Stimulated activated CD8-positive, alpha-beta memory T cell treated with anti-CD3 and anti-CD28 coated beads, Interleukin-2, amount 100 ng/mL, for 48 hours (primary cell): ENCODE measurements around the gene MT1F.
"Not testable (repeated sequence)": the region's sequence is repeated elsewhere in the genome, so short reads cannot be mapped to it uniquely, and the experiment has no call there.

Experiments used
- DNase-seq, 2 donors: peaks; one replicate each; pipeline ENCODE4 v3.0.0-alpha.2; 2020; ENCODE audit warnings: low read depth in 2 of 2

MT1F gene

DNA sequence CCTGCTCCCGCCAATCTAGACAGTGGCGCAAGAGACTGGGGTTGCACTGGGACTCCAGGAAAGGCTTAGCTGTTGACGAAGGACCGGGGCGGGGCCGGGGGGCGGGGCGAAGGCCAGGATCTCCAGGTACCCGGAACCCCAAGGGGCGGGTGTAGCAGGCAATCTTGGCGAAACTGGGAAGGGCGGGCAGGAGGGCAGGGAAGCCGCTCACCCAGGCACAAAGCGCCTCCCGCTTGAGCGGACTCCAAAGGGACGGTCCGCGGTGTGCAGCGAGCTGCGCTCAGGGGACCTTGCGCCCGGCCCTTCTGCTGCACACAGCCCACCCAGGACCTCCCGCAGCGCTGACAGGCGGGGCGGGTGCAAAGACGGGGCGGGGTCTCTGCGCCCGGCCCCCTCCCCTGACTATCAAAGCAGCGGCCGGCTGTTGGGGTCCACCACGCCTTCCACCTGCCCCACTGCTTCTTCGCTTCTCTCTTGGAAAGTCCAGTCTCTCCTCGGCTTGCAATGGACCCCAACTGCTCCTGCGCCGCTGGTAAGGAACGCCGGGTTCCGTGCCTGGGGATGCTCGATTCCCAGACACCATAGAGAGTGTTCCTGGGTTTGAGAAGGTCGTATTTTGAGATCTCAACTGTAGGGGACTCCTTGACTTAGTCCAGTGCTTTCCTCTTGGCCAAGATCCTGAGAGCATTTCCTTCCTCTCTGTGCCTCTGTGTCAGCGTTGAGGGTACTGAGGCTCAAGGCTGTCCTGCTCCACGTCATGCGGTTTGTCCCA is at the start of gene MT1F:
MT1F (plus strand) TSS at position 405 of the 772 bp plus-strand sequence; CDS start at position 505, 100 bp downstream.
- DNase-seq: peak; percentile 58 to 78

DNA sequence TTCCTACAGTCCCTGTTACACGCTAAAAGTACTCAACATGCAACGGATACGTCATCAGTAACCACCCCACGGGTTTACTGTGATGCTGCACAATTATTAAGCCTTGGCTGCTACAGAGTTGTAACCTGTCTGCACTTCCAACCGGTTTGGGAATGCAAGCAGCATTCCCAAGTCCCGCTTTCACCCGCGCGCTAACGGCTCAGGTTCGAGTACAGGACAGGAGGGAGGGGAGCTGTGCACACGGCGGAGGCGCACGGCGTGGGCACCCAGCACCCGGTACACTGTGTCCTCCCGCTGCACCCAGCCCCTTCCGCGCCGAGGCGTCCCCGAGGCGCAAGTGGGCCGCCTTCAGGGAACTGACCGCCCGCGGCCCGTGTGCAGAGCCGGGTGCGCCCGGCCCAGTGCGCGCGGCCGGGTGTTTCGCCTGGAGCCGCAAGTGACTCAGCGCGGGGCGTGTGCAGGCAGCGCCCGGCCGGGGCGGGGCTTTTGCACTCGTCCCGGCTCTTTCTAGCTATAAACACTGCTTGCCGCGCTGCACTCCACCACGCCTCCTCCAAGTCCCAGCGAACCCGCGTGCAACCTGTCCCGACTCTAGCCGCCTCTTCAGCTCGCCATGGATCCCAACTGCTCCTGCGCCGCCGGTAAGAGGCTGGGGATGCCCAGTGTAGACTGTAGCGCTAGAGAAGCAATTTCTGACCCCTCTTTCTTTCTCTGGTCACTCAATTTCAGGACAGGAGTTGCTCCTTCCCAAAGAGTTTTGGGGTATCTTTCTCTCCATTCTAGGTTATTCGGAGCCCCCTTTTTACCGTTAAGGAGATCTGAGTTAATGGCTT is 49.5 kb upstream of the MT1F start, which contains the start of gene MT2A:
MT2A (plus strand) TSS at position 542 of the 833 bp plus-strand sequence; CDS start at position 614, 72 bp downstream.
- peak; percentile 90 to 91 for DNase-seq

DNA sequence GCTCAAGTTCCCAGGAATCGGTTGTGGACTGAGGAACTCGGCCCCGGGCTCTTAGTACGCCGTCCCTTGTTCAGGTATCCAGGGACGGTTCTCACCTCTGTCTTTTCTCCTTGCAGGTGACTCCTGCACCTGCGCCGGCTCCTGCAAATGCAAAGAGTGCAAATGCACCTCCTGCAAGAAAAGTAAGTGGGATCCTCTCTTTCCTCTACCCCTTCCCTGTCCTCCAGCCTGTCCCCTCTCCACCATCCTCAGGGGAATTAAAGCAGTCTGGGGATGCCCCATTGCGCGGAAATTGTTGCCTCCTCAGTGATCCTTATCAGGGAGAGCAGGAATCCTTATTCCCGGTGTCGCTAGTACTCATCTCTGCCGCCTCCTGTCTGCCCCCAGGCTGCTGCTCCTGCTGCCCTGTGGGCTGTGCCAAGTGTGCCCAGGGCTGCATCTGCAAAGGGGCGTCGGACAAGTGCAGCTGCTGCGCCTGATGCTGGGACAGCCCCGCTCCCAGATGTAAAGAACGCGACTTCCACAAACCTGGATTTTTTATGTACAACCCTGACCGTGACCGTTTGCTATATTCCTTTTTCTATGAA is 48.8 kb upstream of the MT1F start:
- no peak for DNase-seq

DNA sequence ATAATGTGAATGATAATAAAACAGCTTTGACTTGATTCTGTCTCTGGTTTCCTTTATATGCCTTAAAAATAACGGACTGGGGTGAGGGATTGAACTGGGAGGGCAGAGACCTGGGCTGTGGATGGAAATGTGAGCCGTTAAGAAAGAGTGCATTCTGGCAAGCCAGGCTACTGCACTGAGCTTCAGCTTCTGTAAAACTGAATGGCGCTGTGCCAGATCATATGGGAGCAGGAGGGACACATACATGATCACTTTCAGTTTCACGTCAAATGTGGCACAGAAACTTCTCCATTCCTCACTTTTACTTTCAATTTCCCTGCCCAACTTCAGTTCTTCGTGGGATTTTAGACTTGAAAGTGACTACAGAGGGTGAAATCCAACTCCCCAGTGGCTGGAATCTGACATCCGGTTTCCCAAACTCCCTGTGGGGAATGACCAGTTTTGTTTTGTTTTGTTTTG is 48.3 kb upstream of the MT1F start:
- DNase-seq: peak in 1 of 2 donors; percentile 60

DNA sequence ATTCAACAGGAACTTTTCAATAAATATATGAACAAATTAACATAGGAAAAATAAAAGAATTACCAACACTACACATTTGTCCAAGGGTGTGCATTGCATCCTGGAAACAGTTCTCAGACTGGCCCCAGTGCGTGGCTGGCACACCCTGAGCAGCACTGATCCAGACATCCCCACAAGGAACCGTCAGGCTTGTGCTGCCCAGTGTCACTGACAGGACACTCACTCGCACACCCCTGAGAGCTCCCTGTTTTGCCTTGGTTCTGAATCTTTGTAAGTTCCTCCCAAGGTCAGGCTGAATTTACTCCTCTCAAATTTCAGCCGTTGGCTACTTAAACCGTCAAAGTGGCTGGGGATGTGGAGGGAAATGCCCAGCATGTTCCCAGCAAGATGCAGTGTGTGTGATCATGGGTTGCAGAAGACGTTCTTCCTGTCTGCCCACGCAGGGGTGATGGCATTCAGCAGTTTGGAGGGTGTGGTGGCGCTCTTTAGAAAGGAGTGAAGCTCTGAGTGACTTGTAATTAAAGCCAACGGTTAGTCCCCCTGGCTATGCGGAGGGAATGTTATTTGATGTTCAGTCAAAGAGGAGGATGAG is 47.6 kb upstream of the MT1F start:
- peak; percentile 61 to 75 for DNase-seq

DNA sequence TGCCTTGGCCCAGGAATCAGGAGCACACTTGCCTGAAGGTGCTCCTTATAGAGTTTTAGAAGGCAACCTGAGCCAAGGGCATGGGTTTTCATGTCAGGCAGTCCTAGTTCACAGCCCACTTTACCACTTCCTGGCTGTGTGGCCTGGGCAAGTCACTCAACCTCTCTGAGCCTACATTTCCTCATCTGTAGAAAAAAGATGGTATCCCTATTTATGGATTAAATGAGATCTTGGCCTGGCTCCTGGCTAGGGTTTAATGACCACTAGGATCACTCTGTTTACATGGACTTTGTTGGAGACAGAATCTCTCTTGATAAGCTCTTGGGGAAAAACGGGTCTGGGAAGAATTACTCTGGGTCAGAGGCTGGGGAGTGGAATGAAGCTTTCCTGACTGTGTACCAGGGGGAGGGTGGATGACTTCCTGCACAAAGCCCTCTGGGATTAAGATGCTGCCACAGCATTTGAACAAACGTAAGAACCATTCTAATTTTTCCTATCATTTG is 47.1 kb upstream of the MT1F start:
- DNase-seq: no peak

DNA sequence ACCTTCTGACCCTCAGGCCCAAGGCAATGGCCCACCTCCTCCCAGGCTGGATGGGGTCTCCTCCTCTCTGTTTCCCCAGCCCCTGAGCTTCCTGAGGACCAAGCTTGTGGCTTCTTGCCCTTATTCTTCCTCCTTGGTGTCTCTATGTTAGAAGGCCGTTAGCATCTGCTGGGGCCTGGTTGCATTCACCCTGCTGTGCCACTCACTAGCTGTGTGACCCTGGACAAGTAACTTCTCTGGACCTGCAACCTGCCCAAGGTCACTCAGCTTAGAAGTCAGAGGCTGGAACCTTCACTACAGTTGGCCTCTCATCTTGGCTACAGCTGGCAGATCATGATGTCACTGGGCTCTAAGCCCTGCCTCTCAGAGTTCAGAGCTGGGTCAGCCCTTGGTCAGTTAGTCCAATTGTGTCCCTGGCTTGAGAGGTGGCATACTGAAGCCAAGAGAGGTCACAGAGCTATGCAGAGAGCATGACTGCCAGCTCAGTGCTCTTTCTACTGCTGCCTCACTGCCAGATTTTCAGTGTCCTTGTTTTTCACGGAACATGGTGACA is 46.4 kb upstream of the MT1F start:
- no peak for DNase-seq

DNA sequence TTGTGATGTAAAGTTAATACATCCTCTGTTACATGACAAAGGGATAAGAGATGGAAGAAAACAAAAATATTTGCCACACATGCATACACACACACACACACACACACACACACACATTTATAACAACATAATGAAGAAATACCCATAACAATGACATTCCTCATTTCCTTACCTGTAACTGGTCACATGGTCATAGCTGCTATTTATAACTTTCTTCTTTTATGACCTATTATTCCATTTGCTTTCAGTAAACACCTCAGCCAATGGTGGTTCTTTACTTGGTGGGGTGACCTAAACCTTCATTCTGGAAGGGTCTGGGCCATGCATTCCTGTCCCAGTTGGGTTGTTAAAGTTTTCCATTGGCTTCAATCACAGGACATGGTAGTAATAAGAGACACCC is 44.1 kb upstream of the MT1F start:
- no peak for DNase-seq

DNA sequence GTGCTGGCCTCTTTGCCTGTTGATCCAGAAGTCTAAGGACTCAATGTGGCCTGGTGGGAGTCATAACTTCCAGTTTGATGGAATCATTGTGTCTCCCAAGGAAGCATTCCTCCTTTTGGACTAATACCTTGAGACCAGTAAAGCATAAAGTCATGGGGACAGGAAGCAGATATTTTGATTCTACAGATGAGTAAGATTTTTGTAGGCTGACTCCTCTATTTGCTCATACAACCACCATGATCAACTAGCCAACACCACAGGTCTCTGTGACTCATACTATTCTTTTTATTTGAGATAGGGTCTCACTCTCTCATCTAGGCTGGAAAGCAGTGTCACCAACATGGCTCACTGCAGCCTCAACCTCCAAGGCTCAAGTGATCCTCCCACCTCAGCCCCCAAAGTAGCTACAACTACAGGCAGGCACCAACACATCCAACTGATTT is 43.2 kb upstream of the MT1F start:
- no peak for DNase-seq

DNA sequence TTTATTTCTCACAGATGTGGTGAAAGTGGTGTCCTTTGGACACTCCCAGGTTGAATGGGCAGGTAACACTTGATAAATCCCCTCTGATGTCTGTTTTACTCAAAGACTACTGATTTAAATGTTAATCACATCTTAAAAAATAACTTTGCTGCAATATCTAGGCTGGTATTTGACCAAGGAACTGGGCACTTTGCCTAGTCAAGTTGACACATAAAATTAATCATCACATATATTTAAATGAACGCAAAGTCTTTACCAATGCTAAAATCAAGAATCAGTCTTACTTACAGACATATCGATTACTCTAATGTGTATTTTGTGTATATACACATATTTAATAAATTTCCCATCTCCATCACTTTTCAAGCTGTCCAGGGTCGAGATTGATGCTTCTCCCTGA is 42.4 kb upstream of the MT1F start:
- DNase-seq: no peak

DNA sequence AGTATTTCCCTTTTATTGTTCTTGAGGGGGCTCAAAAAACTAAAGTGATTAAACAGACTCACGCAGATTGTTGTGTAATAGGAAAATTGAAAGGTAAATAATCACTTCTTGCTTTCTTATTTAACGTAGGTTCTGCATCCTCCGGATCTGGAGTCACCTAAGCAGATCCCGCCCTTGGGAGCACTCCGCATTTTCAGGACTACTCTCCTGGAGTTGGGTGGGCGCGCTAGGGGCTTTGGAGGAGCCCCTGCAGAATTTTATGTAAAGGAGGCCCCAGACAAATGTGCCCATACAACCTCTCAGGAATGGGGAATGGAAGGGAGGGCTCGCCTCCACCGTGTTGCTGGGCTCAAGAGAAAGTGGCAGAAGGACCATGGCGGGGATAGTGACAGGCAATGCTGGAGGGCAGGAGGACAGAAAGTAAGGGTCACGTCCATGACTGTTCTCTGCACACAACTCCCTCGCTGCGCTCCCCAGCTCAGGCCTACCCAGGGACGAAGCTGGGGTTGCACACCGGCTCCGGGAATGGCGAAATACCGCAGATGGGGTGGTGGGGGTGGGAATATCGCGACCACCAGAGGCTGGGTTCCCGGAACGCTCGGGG is 41.0 kb upstream of the MT1F start:
- no peak for DNase-seq

DNA sequence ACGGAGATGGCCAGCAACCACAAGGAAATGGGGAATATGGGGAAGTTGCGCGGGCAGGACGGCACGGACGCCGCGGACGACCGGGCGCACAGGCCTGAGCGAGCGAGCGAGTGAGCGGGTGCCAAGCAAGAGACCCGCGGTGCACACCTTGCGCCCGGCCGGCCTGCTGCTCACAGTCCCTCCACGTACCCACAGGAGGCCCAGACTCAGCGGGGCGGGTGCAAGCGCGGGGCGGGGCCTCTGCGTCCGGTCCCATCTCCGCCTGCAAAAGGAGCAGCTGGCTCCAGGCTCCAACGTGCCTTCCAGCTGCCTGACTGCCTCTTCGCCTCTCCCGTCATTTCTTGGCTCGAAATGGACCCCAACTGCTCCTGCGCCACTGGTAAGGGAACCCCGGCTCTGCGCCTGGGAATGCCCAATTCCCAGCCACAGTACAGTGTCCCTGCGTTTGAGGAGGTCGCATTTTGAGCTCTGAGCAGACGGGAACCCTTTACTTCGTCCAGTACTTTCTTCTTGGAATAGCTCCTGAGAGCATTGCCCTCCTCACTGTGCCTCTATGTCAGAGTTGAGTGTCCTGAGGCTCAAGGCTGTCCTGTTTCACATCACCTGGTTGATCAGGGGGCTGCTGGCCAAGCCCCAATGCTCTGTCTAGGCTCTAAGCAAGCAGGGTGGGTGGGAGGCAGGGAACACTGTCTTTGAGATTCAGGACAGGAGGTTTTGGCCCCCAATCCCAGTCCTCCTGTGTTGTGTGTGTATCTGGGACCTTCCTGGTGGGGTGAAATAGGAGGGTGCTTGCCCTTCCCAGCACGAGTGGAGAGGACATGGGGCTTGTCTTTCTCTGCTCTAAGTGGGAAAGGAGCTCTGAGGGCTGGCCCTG is 40.3 kb upstream of the MT1F start:
- DNase-seq: peak; percentile 47 to 66

DNA sequence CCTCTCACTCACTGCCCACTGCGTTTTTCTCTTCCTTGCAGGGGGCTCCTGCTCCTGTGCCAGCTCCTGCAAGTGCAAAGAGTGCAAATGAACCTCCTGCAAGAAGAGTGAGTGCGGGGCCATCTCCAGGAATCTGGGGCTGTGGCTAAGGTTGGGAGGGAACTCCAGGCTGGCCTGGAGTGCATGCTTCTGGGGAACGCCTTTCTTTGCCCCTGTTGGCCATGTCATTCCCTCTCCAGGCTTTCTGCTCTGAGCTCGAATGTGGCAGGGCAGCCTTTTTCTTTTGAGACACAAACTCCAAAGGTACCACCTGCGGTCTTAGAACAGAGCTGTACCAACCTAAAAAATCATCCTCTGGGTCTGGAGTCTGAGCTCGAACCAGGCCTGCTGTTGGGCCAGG is 39.6 kb upstream of the MT1F start:
- no peak for DNase-seq

DNA sequence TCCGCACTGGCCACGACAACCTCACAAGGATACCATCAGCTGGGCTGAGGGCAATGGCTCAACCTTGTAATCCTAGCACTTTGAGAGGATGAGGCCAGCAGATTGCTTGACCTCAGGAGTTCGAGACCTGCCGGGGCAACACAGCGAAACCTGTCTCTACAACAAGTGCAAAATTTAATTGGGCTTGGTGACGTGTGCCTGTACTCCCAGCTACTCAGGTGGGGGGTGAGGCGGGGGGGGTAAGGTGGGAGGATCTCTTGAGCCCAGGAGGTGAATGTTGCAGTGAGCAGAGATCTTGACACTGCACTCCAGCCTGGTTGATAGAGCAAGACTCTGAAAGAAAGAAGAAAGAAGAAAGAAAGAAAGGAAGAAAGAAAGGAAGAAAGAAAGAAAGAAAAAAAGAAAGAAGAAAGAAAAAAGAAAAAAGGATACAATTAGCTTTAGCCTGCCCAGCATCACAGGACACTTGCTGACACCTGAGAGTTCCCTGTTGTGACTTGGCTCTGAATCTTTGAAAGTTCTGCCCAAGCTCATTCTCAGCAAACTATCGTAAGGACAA is 37.3 kb upstream of the MT1F start:
- no peak for DNase-seq

DNA sequence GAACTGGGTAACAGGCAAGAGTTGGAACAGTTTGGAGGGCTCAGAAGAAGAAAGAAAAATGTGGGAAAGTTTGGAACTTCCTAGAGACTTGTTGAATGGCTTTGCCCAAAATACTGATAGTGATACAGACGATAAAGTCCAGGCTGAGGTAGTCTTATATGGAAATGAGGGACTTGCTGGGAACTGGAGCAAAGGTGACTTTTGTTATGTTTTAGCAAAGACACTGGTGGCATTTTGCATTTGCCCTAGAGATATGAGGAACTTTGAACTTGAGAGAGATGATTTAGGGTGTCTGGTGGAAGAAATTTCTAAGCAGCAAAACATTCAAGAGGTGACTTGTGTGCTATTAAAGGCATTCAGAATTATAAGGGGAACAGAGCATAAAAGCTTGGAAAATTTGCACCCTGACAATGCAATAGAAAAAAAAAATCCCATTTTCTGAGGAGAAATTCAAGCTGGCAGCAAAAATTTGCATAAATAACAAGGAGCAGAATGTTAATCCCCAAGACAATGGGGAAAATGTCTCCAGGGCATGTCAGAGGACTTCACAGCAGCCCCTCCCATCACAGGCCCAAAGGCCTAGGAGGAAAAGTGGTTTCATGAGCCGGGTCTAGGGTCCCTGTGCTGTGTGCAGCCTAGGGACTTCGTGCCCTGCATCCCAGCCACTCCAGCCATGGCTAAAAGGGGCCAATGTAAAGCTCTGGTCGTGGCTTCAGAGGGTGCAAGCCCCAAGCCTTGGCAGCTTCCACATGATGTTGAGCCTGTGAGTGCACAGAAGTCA is 35.9 kb upstream of the MT1F start:
- not testable (repeated sequence) for DNase-seq

DNA sequence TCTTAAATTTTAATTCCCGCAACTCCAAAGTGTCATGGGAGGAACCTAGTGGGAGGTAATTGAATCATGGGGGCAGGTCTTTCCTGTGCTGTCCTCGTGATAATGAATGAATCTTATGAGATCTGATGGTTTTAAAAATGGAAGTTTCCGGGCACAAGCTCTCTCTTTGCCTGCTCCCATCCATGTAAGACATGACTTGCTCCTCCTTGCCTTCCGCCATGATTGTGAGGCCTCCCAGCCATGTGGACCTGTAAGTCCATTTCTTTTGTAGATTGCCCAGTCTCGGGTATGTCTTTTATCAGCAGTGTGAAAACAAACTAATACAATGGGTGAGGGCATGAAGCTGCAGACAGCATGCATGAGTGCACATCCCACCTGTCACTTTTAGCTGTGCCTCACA is 34.6 kb upstream of the MT1F start:
- not testable (repeated sequence) for DNase-seq

DNA sequence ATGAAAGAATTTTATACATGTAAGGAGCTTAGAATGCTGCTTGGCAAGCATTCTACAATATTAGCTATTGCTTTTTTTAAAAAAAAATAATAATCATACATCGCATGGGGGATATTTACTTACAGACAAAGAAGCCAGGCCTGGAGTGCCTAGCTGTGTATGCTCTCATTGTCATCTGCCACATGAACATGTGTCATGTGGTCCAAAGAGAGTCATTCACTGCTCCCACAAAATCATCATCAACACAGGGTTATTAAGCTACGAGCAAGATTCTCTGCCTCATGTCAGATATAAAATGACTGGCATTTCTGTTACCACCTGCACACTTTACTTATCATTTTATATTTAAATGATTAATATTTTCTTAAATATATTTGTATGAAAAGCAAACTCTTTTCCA is 34.1 kb upstream of the MT1F start:
- DNase-seq: no peak

DNA sequence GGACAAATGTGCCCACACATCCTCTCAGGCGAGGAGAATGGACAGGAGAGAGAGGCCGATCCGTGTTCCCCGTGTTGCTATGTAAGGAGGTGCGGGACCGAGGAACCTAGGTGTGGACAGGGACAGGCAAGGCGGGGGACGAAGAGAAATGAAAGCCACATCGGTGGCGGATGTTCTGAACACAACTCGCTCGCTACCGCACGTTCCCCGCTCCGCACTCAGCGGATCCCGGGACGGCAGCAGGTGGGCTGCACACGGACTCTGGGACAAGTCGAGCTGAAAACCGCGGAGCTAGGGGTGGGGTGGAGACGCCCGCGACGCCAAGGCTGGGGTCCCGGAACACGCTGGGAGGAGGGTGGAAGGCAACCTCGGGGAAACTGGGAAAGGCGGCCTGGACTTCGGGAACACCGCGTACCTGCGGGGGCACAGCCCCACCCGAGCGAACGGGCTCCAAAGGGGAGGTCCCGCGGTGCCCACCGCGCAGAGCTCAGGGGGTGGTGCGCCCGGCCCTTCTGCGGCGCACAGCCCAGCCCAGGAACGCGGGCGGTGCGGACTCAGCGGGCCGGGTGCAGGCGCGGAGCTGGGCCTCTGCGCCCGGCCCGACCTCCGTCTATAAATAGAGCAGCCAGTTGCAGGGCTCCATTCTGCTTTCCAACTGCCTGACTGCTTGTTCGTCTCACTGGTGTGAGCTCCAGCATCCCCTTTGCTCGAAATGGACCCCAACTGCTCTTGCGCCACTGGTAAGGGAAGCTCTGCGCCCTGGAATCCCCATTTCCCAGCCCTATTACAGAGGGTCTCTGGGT is 32.4 kb upstream of the MT1F start, which contains the start of gene MT1E:
MT1E (plus strand) TSS at position 642 of the 803 bp plus-strand sequence; CDS start at position 713, 71 bp downstream.
- peak; percentile 71 for DNase-seq
